ENCODE measurements around the gene CLEC11A.
A peak's percentile ranks its signal among the peaks of the same experiment; 100 is the strongest.

DNA sequence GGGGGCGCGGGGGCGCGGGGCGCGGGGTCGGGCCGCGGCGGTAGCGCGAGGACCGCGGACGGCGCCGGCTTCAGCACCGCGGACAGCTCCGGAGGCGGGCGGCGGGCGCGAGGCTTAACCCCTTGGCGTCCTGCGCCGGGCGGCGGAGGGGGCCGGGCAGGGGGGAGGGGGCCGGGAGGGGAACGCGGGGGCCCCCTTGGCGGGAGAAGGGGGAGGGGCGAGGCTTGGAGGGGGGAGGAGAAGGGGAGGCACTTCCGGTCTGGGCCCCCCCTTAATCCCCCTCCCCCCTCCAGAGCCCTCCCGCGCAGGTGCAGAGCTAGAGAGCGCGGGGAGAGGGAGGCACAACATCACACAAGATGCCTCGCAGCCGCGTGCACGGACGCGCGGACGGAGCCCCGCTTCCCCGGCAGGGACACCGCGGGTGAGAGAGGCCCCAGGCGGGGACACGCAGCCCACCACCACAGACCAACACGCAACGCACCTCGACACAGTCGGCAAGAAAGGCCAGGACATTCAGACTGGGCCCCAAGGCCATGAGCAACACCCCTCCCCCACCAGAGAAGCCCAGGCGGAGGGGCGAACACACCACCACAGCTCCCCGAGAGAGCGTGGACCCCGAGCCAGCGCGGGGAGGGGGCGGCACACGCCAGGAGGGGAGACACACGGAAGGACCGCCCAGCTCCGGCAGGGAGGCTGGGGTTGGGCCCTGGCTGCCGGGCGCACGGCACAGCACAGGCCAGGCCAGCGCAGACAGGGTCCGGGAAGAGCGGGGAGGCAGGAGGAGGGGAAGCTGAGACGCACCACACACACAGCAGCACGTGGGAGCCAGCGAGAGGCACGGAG is 27.7 kb upstream of the CLEC11A start:
- TF ChIP-seq CEBPB (IDR thresholded peaks at IDR 0.05; ENCODE audit: low read depth, low read length) (no peak), TAF1 (IDR thresholded peaks at IDR 0.05; ENCODE audit: low read depth, low read length) (no peak), KDM4A (IDR thresholded peaks at IDR 0.05; ENCODE audit: low read depth, low read length, severe bottlenecking) (peak; percentile 37), POLR2AphosphoS5 (IDR thresholded peaks at IDR 0.05; ENCODE audit: low read depth, low read length) (no peak)
- TF ChIP-seq, protein P1, sequence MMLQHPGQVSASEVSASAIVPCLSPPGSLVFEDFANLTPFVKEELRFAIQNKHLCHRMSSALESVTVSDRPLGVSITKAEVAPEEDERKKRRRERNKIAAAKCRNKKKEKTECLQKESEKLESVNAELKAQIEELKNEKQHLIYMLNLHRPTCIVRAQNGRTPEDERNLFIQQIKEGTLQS (IDR thresholded peaks at IDR 0.05; ENCODE audit: insufficient read depth, low read depth, low read length): no peak
